Measurements from ENCODE around the gene TXNRD1.

The TXNRD1 gene

GRCh38 chr12:104386461-104386860, 170.9 kb downstream of the TXNRD1 start:
- no peak for TF ChIP-seq CTCF (IDR thresholded peaks at IDR 0.05)

GRCh38 chr12:104387190-104387589, 171.6 kb downstream of the TXNRD1 start:
- TF ChIP-seq CTCF (IDR thresholded peaks at IDR 0.05): no peak
